Left ventricle myocardium inferior (tissue), 1 donor: ENCODE measurements around the gene PTPN14. TPM values are rescaled to one million over a fixed set of nuclear protein-coding genes. Genes with fewer than 3 reads are reported as not detected.
"Not testable (repeated sequence)": the region's sequence is repeated elsewhere in the genome, so short reads cannot be mapped to it uniquely, and the experiment has no call there.

Source experiments
- DNase-seq: peaks from one replicate; pipeline ENCODE4 v3.0.0-alpha.2; 2020
- H3K27ac ChIP-seq: fragments of 200-600 bp; replicated peaks from 2 replicates; pipeline ENCODE4 v1.8.0; 2021
- H3K27me3 ChIP-seq: fragments of 200-600 bp; 2 replicates; pipeline ENCODE4 v1.8.0; 2021; ENCODE audit warnings: low read depth
- H3K36me3 ChIP-seq: fragments of 200-600 bp; 2 replicates; pipeline ENCODE4 v1.8.0; 2021
- H3K4me1 ChIP-seq: fragments of 200-600 bp; 2 replicates; pipeline ENCODE4 v1.8.0; 2021
- H3K4me3 ChIP-seq: fragments of 200-600 bp; 2 replicates; pipeline ENCODE4 v1.8.0; 2021; ENCODE audit warnings: mild to moderate bottlenecking, moderate library complexity
- H3K9me3 ChIP-seq: fragments of 200-600 bp; replicated peaks from 2 replicates; pipeline ENCODE4 v1.8.0; 2021
- CTCF ChIP-seq: fragments of 200-600 bp; IDR thresholded peaks from 2 replicates; pipeline ENCODE4 v1.8.0; 2021; ENCODE audit warnings: antibody characterized with exemption, mild to moderate bottlenecking, borderline replicate concordance
- intact Hi-C: fragments of 100-400 bp; cut with micrococcal nuclease; formaldehyde crosslinking; loops from one replicate; pipeline ENCODE4 v1.11.0; 2022
- total RNA-seq: library from RNA; stranded (reverse); fragmentation: NEBNext Ultra II Directional; extraction: Animal tissue kit (Norgen Biotek cat#: 25700); gene quantifications from one replicate; pipeline ENCODE4 v1.2.1, GENCODE V29; 2021
- donor health status: DM: no; HTN: yes; CAD: no; lungs with severe emphysema.

Gene PTPN14
- total RNA-seq, 1 donor from 2014 or later, result 32.5 TPM

GRCh38 chr1:214498021-214498420, 53.4 kb downstream of the PTPN14 start:
- TF ChIP-seq CTCF, result no peak
- Histone ChIP-seq H3K4me1 (peaks cover 53% of the 10 kb centered on the region), H3K9me3 (no peaks in the 10 kb centered on the region), H3K36me3 (no peaks in the 10 kb centered on the region), H3K27me3 (no peaks in the 10 kb centered on the region), H3K4me3 (no peak overlapping the region), H3K27ac (no peak overlapping the region)
- intact Hi-C loops, result no loop called here
- no peak for DNase-seq

- intact Hi-C loops, result no loop called here
- H3K9me3 ChIP-seq, result no peaks in the 10 kb centered on the region
- no peak overlapping the region for H3K27ac ChIP-seq
- H3K27me3 ChIP-seq, result no peaks in the 10 kb centered on the region
- H3K36me3 ChIP-seq, result no peaks in the 10 kb centered on the region
- peaks cover 61% of the 10 kb centered on the region for H3K4me1 ChIP-seq
- H3K4me3 ChIP-seq, result no peak overlapping the region
- no peak for DNase-seq
- TF ChIP-seq CTCF, result no peak
Measured at GRCh38 chr1:214496126-214496525, 55.3 kb downstream of the PTPN14 start.

- Histone ChIP-seq H3K27ac (no peak overlapping the region), H3K27me3 (no peaks in the 10 kb centered on the region), H3K9me3 (no peaks in the 10 kb centered on the region), H3K4me3 (no peak overlapping the region), H3K4me1 (peaks cover 58% of the 10 kb centered on the region), H3K36me3 (no peaks in the 10 kb centered on the region)
- intact Hi-C loops, result no loop called here
- no peak for DNase-seq
- no peak for TF ChIP-seq CTCF
Measured at GRCh38 chr1:214494706-214495105, 56.7 kb downstream of the PTPN14 start.

GRCh38 chr1:214494179-214494578, 57.2 kb downstream of the PTPN14 start:
- peaks cover 53% of the 10 kb centered on the region for H3K4me1 ChIP-seq
- DNase-seq, H3K36me3 ChIP-seq, H3K4me3 ChIP-seq, H3K27me3 ChIP-seq, H3K27ac ChIP-seq, H3K9me3 ChIP-seq, intact Hi-C loops: not testable (repeated sequence)

GRCh38 chr1:214493126-214493796, 58.1 kb downstream of the PTPN14 start:
- H3K27me3 ChIP-seq, result no peaks in the 10 kb centered on the region
- intact Hi-C loops, result no loop called here
- no peak overlapping the region for H3K4me3 ChIP-seq
- H3K36me3 ChIP-seq, result no peaks in the 10 kb centered on the region
- H3K27ac ChIP-seq, result no peak overlapping the region
- H3K9me3 ChIP-seq, result no peaks in the 10 kb centered on the region
- peaks cover 45% of the 10 kb centered on the region for H3K4me1 ChIP-seq
- TF ChIP-seq CTCF, result no peak
- no peak for DNase-seq

- H3K9me3 ChIP-seq, result no peaks in the 10 kb centered on the region
- intact Hi-C loops, result no loop called here
- no peak overlapping the region for H3K27ac ChIP-seq
- TF ChIP-seq CTCF, result no peak
- DNase-seq, result no peak
- H3K27me3 ChIP-seq, result no peaks in the 10 kb centered on the region
- H3K4me3 ChIP-seq, result no peak overlapping the region
- no peaks in the 10 kb centered on the region for H3K36me3 ChIP-seq
- H3K4me1 ChIP-seq, result peaks cover 38% of the 10 kb centered on the region
Measured at GRCh38 chr1:214492401-214493075, 58.9 kb downstream of the PTPN14 start.
